ENCODE data around the gene CHST5.
A peak's percentile ranks its signal among the peaks of the same experiment; 100 is the strongest.
"Not testable (repeated sequence)": the region's sequence is repeated elsewhere in the genome, so short reads cannot be mapped to it uniquely, and the experiment has no call there.

The CHST5 gene

GRCh38 chr16:75506107-75506506 lies 29.8 kb downstream of the CHST5 start:
- DNase-seq (ENCODE audit: low spot score): no peak

DNA sequence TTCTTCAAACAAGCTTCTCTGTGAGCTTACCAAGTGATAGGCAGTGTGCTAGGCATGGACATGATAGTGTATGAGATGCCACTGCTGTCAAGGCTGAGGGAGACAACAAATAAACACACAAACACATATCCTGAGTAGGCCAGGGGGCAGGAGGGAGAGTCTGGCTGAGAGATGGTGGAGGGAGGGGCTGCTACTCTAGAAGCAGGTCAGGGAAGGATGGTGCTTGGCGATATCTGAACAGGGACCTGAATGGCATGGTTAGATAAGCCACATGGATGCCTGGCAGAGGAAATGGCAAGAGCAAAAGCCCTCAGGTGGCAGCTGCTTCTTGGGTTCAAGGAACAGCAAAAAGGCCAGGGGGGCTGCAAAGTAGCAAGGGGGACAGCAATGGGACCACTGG lies 32.1 kb downstream of the CHST5 start:
- DNase-seq (ENCODE audit: low spot score): peak; percentile 74

DNA sequence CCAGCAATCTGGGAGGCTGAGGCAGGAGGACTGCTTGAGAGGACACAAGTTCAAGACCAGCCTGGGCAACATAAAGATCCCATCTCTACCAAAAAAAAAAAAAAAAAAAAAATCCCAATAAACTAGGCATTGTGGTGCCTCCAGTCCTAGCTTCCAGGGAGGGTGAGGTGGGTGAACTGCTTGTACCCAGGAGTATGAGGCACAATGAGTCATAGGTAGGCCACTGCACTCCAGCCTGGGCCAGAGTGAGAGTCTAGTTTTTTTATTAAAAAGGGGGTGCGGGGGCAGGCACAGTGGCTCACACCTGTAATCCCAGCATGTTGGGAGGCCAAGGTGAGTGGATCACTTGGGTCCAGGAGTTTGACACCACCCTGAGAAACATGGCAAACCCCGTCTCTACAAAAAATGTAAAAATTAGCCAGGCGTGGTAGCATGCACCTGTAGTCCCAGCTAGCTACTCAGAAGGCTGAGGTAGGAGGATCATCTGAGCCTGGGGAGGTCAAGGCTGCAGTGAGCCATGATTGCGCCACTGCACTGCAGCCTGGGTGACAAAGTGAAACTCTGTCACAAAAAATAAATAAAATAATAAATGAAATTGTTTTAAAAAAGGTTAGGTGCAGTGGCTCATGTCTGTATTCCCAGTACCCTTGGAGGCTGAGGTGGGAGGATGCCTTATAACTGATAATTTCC lies 32.8 kb downstream of the CHST5 start:
- no peak for DNase-seq (ENCODE audit: low spot score)

GRCh38 chr16:75501820-75502219 lies 34.1 kb downstream of the CHST5 start:
- not testable (repeated sequence) for DNase-seq (ENCODE audit: low spot score)

GRCh38 chr16:75501359-75501758 lies 34.5 kb downstream of the CHST5 start:
- no peak for DNase-seq (ENCODE audit: low spot score)

DNA sequence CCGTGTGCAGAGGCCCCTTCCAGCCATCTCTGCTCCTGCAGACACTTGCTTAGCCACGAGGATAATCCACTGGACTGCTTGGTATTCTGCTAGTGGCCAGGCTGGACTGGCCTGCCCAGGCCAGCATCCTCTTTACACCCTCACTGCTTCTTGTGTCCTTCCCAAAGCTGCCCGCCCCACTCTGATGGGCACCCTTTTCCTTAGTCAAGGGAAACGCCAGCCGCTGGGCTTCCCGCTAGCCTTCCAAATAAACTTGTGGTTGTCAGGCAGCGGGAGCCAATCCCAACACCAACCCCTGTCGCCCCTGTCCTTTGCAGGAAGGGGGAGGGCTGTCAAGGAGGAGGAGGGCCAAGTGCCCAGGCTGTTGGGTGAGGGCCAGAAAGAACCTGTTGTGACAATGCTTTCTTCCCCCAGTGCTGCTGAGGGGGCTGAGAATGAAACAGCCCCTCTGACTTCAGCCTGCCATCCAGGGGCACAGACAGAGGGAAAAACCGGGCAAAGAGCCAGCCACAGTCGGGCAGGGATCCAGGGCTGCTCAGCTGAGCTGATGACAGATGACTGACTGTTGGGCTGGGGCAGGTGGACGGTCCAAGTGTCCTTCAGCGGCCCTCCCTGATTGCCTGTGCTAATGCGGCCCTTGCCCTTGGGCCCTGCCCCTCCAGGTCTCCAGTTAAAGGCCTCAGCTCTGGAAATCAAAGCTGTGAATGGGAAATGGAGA lies 37.1 kb downstream of the CHST5 start:
- not testable (repeated sequence) for DNase-seq (ENCODE audit: low spot score)

- no peak for DNase-seq (ENCODE audit: low spot score)
These were observed 38.4 kb downstream of the CHST5 start for GRCh38 chr16:75497558-75497957.

- DNase-seq (ENCODE audit: low spot score): no peak
These were observed 40.7 kb downstream of the CHST5 start, which contains the start of gene CHST6 for GRCh38 chr16:75495076-75495674. CHST6 (minus strand) TSS chr16:75495441; CDS start chr16:75479828, 15,613 bp downstream.

GRCh38 chr16:75494661-75495075 lies 41.2 kb downstream of the CHST5 start:
- no peak for DNase-seq (ENCODE audit: low spot score)

DNA sequence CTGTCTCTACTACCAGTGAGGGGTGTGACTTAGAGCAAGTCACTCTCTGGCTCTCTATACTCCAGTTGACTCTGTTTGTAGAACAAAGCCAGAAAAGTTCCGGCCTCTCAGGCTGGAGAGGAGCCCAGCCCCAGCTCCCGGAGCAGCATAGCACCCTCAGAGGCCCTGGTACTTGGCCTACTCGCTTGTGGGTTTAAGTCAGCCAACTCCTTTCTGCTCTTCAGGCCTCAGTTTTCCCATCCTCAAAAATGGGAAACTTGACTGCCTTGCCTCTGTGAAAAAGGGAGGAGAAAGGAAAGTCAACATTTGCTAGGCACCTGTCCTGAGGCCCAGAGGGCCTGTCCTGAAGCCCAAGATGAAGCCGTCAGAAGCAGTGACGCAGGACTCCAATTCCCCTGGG lies 41.7 kb downstream of the CHST5 start:
- no peak for DNase-seq (ENCODE audit: low spot score)

GRCh38 chr16:75491876-75492275 lies 44.0 kb downstream of the CHST5 start:
- DNase-seq (ENCODE audit: low spot score): no peak

DNA sequence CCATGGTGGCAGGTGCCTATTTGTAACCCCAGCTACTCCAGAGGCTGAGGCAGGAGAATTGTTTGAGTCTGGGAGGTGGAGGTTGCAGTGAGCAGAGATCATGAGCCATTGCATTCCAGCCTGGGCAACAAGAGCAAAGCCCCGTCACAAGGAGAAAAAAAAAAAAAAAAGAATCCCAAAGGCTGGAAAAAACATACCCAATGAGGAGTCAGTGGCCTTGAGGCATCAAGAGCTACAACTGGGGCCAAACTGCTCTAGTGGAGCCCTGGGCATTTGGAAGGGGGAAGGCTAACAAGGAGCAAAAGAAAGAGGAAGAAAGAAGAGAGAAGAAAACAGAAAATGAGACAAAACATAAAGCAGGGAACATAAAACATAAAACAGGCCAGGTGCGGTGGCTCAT lies 47.6 kb downstream of the CHST5 start:
- no peak for DNase-seq (ENCODE audit: low spot score)

DNA sequence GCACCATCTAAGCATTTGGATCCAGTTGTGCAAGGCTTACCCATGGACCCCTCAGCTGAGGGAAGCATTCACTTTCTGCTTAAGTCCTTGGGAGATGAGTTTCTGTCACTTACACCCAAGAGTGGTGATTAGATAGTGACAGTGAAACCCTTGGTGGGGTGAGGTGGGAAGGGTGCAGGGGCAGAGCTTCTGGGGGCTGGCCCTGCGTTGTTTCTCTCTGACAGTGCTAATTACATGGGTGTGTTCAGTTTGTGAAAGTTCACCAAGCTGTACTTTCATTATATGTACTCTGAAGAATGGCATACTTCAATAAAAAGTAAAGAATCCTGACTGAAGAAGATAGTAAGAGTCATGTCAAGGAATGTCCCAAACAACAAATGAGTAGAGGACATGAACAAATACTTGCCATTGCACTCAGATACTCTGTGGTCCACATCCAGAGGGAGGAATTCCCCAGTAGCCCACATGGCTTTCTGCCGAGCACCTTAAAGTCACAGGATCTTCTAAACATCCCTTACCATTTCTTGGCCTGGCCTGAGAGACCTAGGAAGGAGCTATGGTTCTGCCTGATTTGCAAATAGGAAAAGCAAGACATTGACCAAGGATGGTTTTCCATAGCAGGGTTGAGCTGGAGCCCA lies 49.1 kb downstream of the CHST5 start:
- no peak for DNase-seq (ENCODE audit: low spot score)

DNA sequence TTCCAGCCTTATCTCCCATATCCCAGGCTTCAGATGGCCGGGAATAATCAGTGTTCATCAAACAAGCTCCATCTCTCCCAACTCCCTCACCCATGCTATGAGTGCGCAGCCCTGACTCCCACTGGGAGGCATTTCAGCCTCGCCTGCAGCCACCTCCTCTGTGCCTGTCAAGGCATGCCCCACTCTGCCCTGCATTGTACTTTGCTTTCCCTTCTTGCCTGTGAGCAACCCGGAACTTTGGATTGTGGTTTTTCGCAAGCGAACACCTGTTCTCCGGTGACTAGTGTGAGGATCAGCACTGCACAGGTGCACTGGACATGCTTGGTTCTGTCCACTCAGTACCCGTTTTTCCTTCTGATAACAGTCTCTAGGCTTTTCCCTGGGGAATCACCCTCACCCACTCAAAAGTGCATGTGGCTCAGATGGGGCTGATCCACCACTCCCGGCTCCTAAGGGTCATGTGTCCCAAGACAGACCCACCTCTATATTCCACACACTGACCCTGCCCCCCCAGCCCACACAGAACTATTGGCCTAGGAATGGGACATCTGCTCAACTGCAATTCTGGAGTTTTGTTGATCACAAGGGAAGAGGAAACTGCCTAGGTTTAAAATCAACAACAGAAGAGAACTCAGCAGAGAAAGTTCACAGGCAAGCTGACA lies 49.8 kb downstream of the CHST5 start:
- DNase-seq (ENCODE audit: low spot score): no peak

DNA sequence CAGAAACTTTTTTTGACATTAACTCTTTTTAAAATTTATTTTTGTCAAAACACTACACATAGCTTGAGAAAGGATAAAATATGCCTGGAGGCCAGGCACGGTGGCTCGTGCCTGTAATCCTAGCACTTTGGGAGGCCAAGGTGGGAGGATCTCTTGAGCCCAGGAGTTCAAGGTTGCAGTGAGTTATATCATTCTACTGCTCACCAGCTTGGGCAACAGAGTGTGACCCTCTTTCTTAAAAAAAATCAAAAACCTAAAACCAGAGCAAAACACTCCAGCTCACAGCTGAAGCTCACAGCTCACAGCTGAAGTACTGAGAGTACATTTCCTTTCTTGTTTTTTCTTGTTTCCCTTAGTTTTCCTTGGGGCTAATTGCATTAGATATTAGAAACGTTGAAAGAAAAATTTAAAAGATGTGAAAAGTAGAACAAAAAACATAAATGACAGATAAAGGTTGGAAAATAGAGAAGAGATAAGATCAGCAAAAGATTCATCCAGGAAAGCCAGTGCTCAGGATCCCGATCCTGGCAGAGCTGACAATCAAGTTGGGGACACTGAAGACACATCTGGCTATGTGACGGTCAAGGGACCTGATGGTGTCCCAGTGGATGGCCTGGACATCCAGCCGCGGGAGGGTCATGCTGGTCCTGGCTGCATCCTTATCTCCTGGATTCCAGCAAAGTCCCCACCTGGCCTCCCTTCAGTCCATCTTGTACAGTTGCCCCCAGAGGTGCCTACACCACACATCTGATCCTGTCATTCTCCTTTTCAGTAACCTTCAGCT lies 50.5 kb downstream of the CHST5 start:
- no peak for DNase-seq (ENCODE audit: low spot score)

DNA sequence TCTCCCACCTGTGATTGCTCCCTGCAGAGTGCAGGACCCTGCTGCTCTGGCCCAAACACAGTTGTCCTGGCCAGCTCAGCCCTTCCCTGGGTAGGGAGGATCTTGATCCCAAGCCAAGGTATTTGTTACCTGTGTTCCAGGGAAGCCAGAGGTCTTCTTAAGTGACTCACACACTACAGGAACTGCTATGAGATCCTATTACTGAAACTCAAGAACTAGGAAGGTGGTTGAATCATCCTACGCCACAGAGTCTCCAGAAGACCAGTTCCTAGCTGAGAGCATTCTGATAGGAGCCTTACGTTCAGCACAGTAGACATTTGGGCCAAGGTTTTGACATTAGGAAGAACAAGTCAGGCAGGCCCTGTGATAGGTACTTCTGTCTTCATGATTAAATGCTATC lies 52.7 kb downstream of the CHST5 start:
- DNase-seq (ENCODE audit: low spot score): no peak

- DNase-seq (ENCODE audit: low spot score): no peak
These were observed 53.3 kb downstream of the CHST5 start for GRCh38 chr16:75482434-75483205.

GRCh38 chr16:75481475-75481874 lies 54.4 kb downstream of the CHST5 start:
- DNase-seq (ENCODE audit: low spot score): no peak

DNA sequence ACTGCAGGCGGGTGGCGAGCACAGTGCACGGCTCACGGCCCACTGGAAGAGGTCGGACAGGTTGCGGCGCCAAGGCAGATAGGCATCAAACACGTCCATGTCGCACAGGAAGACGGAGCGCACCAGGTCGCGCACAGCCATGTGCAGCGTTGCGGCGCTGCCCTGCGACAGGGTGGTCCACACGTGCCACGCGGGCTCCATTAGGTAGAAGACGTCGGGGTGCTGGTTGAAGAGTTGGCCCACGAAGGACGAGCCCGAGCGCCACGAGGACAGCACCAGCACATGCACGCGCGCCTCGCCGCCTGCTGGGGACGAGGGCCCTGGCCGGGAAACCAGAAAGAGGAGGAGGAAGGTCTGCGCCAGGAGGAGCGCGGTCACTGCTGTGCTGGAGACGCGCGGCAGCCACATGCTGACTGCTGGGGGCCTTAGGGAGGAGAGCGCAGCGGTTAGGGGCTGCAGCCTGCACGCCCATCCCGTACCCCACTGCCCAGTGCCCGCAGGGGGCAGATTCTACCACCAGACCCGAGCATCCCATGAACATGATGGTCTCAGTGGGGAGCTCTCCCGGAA lies 56.4 kb downstream of the CHST5 start:
- no peak for DNase-seq (ENCODE audit: low spot score)
